Activated CD8-positive, alpha-beta memory T cell treated with anti-CD3 and anti-CD28 coated beads, Interleukin-2, amount 10 ng/mL, durations not matched to agents 7 days and 5 days (primary cell): Measurements from ENCODE around the gene ST8SIA6. TPM values are rescaled to one million over a fixed set of nuclear protein-coding genes. Genes with fewer than 3 reads are reported as not detected.

Source experiments
- total RNA-seq, 2 experiments: library from RNA; stranded (reverse); gene quantifications; one replicate each; pipeline ENCODE4 v1.2.3, GENCODE V29; 2021

ST8SIA6 gene
- total RNA-seq, 2 experiments from 2014 or later, result not detected

Other genes starting within 250 kb of the ST8SIA6 start
- 1,000 to 10,000 TPM; 1,771 to 2,143 TPM for gene VIM, start 226.4 kb downstream of the ST8SIA6 start, total RNA-seq
- 1 to 10 TPM in 1 of 2 experiments, under 1 TPM in 1; 0.93 to 6.6 TPM for gene HACD1, start 162.8 kb upstream of the ST8SIA6 start, total RNA-seq
- 10 to 100 TPM; 27.4 to 47.2 TPM for gene STAM, start 189.6 kb upstream of the ST8SIA6 start, total RNA-seq